ENCODE data around the gene NCLN. TPM values are rescaled to one million over a fixed set of nuclear protein-coding genes. Genes with fewer than 3 reads are reported as not detected.

The NCLN gene
- total RNA-seq, 2 experiments from 2014 or later: 49.6 to 51.9 TPM

GRCh38 chr19:3211191-3211590, 25.5 kb downstream of the NCLN start:
- Histone ChIP-seq H3K36me3 (ENCODE audit: insufficient read depth, low read length) (peaks cover 16% of the 10 kb centered on the region), H3K9me3 (ENCODE audit: control insufficient read depth in 1 of 2, insufficient read depth in 1 of 2, low read length in 2 of 2) (no peaks in the 10 kb centered on the region), H3K27ac (ENCODE audit: low read depth in 1 of 2, low read length in 2 of 2) (no peak overlapping the region), H3K4me1 (ENCODE audit: insufficient read depth, low read length) (peaks cover 6% of the 10 kb centered on the region), H3K4me3 (ENCODE audit: low read length) (no peak overlapping the region), H3K27me3 (ENCODE audit: control insufficient read depth in 1 of 2, insufficient read depth in 2 of 2, low read length in 2 of 2) (no peaks in the 10 kb centered on the region)
- no peak overlapping the region for H3K4me3 Mint-ChIP-seq
- H3K27ac Mint-ChIP-seq: no peak overlapping the region
- ATAC-seq (ENCODE audit: poor library complexity) (no peak), DNase-seq (no peak)
- CTCF ChIA-PET: interaction anchor here (1.3 to 1.7 kb wide), 3 partner anchors 136 to 260 kb away, joined by 4 to 7 read pairs (median 6); no protein-coding TSS in a partner anchor
- peaks cover 11% of the 10 kb centered on the region for H3K36me3 Mint-ChIP-seq (ENCODE audit: low read depth)
- POLR2A ChIA-PET: no interaction called here
- no peaks in the 10 kb centered on the region for H3K9me3 Mint-ChIP-seq
- H3K4me1 Mint-ChIP-seq (ENCODE audit: low read depth): no peaks in the 10 kb centered on the region
- TF ChIP-seq, protein P1, sequence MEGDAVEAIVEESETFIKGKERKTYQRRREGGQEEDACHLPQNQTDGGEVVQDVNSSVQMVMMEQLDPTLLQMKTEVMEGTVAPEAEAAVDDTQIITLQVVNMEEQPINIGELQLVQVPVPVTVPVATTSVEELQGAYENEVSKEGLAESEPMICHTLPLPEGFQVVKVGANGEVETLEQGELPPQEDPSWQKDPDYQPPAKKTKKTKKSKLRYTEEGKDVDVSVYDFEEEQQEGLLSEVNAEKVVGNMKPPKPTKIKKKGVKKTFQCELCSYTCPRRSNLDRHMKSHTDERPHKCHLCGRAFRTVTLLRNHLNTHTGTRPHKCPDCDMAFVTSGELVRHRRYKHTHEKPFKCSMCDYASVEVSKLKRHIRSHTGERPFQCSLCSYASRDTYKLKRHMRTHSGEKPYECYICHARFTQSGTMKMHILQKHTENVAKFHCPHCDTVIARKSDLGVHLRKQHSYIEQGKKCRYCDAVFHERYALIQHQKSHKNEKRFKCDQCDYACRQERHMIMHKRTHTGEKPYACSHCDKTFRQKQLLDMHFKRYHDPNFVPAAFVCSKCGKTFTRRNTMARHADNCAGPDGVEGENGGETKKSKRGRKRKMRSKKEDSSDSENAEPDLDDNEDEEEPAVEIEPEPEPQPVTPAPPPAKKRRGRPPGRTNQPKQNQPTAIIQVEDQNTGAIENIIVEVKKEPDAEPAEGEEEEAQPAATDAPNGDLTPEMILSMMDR (IDR thresholded peaks at IDR 0.05): no peak
- intact Hi-C loops (cut with DNase I, micrococcal nuclease): loop anchor here in 1 of 2 experiments (2.0 kb wide), 1 partner anchor 248 kb away; no protein-coding TSS in a partner anchor
- H3K27me3 Mint-ChIP-seq: no peaks in the 10 kb centered on the region

DNA sequence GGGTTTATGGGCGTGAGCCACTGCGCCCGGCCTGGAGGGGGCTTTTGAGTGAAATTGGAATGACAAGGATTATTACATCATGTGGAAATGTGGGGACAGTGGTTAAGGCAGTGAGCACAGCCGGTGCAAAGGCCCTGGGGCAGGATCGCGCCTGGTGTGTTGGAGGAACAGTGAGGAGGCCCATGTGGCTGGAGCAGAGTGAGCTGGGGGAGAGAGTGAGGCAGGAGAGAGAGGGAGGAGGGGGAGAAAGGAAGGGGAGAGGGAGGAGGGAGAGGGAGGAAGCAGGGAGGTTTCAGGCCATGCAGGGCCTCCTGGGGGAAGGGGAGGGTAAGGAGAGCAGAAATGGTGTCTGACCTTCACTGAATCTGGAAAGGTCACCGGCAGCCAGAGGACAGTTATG, 27.4 kb downstream of the NCLN start:
- Histone ChIP-seq H3K4me3 (ENCODE audit: low read length) (no peak overlapping the region), H3K27me3 (ENCODE audit: control insufficient read depth in 1 of 2, insufficient read depth in 2 of 2, low read length in 2 of 2) (no peaks in the 10 kb centered on the region), H3K36me3 (ENCODE audit: insufficient read depth, low read length) (no peaks in the 10 kb centered on the region), H3K27ac (ENCODE audit: low read depth in 1 of 2, low read length in 2 of 2) (no peak overlapping the region), H3K4me1 (ENCODE audit: insufficient read depth, low read length) (peaks cover 6% of the 10 kb centered on the region), H3K9me3 (ENCODE audit: control insufficient read depth in 1 of 2, insufficient read depth in 1 of 2, low read length in 2 of 2) (no peaks in the 10 kb centered on the region)
- Mint-ChIP-seq H3K4me1 (ENCODE audit: low read depth) (no peaks in the 10 kb centered on the region), H3K36me3 (ENCODE audit: low read depth) (peaks cover 11% of the 10 kb centered on the region), H3K9me3 (no peaks in the 10 kb centered on the region), H3K27ac (no peak overlapping the region), H3K4me3 (no peak overlapping the region), H3K27me3 (no peaks in the 10 kb centered on the region)
- TF ChIP-seq, protein P1 (IDR thresholded peaks at IDR 0.05): no peak
- ChIA-PET POLR2A (no interaction called here), CTCF (no interaction called here)
- DNase-seq (no peak), ATAC-seq (ENCODE audit: poor library complexity) (no peak)
- intact Hi-C loops (cut with DNase I, micrococcal nuclease): no loop called here

DNA sequence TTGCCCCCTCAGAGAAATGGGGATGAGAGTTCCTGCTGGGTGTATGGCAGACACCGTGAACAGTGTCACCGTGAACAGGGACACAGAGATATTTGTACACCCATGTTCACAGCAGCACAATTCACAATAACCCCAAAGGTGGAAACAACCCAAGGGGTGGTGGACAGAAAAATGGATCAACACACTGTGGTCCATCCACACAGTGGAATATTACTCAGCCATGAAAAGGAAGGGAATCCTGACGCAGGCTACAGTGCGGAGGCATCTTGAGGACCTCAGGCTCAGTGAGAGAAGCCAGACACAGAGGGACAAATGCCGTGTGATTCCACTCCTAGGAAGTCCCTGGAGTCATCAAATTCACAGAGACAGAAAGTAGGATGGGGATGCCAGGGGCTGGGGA, 31.1 kb downstream of the NCLN start:
- H3K4me1 ChIP-seq (ENCODE audit: insufficient read depth, low read length): no peaks in the 10 kb centered on the region
- Mint-ChIP-seq H3K27ac (no peak overlapping the region), H3K4me3 (no peak overlapping the region), H3K4me1 (ENCODE audit: low read depth) (no peaks in the 10 kb centered on the region), H3K36me3 (ENCODE audit: low read depth) (no peaks in the 10 kb centered on the region), H3K27me3 (no peaks in the 10 kb centered on the region), H3K9me3 (no peaks in the 10 kb centered on the region)
- H3K9me3 ChIP-seq (ENCODE audit: control insufficient read depth in 1 of 2, insufficient read depth in 1 of 2, low read length in 2 of 2): no peaks in the 10 kb centered on the region
- H3K27ac ChIP-seq (ENCODE audit: low read depth in 1 of 2, low read length in 2 of 2): no peak overlapping the region
- H3K27me3 ChIP-seq (ENCODE audit: control insufficient read depth in 1 of 2, insufficient read depth in 2 of 2, low read length in 2 of 2): no peaks in the 10 kb centered on the region
- ChIA-PET CTCF (no interaction called here), POLR2A (interaction anchor here (0.6 kb wide), 1 partner anchor 1086 kb away, joined by 3 read pairs; no protein-coding TSS in a partner anchor)
- no peaks in the 10 kb centered on the region for H3K36me3 ChIP-seq (ENCODE audit: insufficient read depth, low read length)
- no peak overlapping the region for H3K4me3 ChIP-seq (ENCODE audit: low read length)
- intact Hi-C loops (cut with DNase I, micrococcal nuclease): no loop called here
- DNase-seq (no peak), ATAC-seq (ENCODE audit: poor library complexity) (no peak)
- TF ChIP-seq, protein P1 (IDR thresholded peaks at IDR 0.05): no peak

Measured in CD4-positive, alpha-beta T cell (primary cell).